ENCODE results near the gene SH3BP4. TPM values are rescaled to one million over a fixed set of nuclear protein-coding genes. Genes with fewer than 3 reads are reported as not detected.
A peak's percentile ranks its signal among the peaks of the same experiment; 100 is the strongest.

Gene SH3BP4
- total and polyA plus RNA-seq, 8 donors = 24.1 to 35.0 (median 28.6) TPM

DNA sequence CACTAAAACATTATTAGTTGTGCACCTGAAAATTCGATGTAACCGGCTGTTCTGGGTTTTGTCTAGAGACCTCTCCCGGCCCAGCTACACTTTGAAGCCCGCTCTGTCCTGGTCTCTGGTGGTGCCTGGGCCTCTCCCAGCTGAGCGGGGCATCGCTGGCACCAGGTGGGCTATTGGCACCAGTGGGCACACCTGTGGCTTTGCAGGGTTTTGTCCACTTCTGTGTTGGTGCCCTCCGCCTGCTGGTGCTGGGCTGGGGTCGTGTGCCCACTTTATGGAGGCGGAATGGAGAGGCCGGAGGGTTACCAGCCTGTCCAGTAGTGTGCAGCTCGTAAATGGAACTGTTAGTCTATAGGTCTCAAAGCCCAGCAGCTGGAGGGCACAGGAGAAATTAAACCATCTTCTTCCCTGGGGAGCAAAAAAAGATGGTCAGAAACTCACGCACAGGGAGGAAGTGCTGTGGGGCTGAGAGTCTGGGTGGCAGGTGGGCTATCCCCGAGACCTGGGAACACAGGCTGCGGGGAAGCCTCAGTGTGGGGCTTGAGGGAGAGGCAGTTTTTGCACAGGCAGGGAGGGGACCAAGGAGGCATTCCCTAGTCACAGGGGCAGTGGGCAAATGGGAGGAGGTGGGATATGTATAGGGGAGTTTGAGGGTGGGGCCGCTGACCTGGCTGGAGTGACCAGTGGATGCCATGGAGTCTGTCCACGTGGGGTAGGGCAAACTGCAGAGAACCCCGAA, 30.4 kb downstream of the SH3BP4 start:
- intact Hi-C loops (cut with DNase I) = no loop called here
- H3K9me3 ChIP-seq = no peaks in the 10 kb centered on the region
- H3K27me3 ChIP-seq = no peaks in the 10 kb centered on the region
- peaks cover 34 to 44% of the 10 kb centered on the region in 2 donors for H3K4me1 ChIP-seq
- ATAC-seq (no peak), DNase-seq (no peak)
- no peaks in the 10 kb centered on the region for H3K36me3 ChIP-seq
- TF ChIP-seq, protein P1, sequence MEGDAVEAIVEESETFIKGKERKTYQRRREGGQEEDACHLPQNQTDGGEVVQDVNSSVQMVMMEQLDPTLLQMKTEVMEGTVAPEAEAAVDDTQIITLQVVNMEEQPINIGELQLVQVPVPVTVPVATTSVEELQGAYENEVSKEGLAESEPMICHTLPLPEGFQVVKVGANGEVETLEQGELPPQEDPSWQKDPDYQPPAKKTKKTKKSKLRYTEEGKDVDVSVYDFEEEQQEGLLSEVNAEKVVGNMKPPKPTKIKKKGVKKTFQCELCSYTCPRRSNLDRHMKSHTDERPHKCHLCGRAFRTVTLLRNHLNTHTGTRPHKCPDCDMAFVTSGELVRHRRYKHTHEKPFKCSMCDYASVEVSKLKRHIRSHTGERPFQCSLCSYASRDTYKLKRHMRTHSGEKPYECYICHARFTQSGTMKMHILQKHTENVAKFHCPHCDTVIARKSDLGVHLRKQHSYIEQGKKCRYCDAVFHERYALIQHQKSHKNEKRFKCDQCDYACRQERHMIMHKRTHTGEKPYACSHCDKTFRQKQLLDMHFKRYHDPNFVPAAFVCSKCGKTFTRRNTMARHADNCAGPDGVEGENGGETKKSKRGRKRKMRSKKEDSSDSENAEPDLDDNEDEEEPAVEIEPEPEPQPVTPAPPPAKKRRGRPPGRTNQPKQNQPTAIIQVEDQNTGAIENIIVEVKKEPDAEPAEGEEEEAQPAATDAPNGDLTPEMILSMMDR (IDR thresholded peaks at IDR 0.05) = no peak
- H3K4me3 ChIP-seq = peak overlapping the region in 1 of 2 donors; percentile 10
- H3K27ac ChIP-seq = peak overlapping the region; percentile 75 to 81

DNA sequence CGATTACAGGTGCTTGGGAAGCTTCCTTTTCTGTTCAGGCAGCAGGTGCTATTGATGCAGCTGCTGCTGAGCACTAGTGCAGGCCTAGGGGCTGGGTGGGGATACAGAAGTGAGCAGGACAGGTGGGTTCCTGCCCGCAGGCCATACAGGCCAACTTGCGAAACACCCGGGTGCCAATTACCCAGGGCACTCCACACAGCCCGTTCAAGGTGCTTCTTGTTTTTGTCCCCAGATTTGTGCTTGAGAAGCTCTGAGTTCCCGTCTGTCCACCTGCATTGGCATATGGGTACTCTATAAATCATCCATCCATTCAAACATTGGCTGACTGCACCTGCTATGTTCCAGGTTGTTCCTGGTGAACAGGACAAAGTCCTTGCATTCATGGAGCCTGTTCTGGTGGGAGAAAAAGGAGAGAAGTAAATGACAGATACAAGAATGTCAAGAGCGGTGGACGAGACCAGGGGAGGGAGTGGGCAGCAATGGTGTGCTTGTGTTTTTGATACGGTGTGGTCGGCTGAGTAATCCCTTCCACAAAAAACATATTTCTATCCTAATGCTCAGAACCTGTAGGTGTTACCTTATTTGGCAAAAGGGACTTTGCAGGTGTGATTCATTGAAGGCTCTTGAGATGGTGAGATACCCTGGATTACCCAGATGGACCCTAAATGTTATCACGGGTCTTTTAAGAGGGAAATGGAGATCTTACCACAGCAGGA, 31.4 kb downstream of the SH3BP4 start:
- intact Hi-C loops (cut with DNase I) = no loop called here
- TF ChIP-seq, protein P1 (IDR thresholded peaks at IDR 0.05) = no peak
- H3K4me3 ChIP-seq = no peak overlapping the region
- no peak for DNase-seq
- no peak for ATAC-seq
- H3K27me3 ChIP-seq = no peaks in the 10 kb centered on the region
- no peaks in the 10 kb centered on the region for H3K36me3 ChIP-seq
- H3K4me1 ChIP-seq = peaks cover 34 to 35% of the 10 kb centered on the region in 2 donors
- H3K9me3 ChIP-seq = no peaks in the 10 kb centered on the region
- peak overlapping the region in 1 of 2 donors; percentile 75 for H3K27ac ChIP-seq

DNA sequence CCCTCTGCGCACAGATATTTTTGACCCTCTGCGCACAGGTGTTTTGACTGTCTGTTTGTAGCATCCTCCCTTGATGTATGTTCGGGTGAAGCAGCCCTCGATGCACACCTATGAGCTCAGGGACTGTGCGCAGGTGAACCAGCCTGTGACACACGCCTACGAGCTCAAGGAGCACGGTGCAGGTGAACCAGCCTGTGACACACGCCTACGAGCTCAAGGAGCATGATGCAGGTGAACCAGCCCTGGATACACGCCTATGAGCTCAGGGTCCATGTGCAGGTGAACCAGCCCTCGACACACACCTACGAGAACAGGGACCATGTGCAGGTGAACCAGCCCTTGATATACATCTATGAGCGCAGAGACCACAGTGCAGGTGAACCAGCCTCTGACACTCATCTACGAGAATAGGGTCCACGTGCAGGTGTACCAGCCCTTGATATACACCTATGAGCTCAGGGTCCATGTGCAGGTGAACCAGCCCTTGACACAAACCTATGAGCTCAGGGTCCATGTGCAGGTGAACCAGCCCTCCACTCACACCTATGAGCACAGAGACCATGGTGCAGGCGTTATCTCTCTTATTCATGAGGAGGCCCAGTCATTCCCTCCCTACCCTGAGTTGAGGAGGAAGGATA, 33.9 kb downstream of the SH3BP4 start:
- Histone ChIP-seq H3K4me3 (no peak overlapping the region), H3K4me1 (peaks cover 14 to 36% of the 10 kb centered on the region in 2 donors), H3K27ac (no peak overlapping the region), H3K9me3 (no peaks in the 10 kb centered on the region), H3K36me3 (no peaks in the 10 kb centered on the region), H3K27me3 (no peaks in the 10 kb centered on the region)
- ATAC-seq = no peak
- DNase-seq = no peak
- TF ChIP-seq, protein P1 (IDR thresholded peaks at IDR 0.05) = no peak
- intact Hi-C loops (cut with DNase I) = no loop called here

DNA sequence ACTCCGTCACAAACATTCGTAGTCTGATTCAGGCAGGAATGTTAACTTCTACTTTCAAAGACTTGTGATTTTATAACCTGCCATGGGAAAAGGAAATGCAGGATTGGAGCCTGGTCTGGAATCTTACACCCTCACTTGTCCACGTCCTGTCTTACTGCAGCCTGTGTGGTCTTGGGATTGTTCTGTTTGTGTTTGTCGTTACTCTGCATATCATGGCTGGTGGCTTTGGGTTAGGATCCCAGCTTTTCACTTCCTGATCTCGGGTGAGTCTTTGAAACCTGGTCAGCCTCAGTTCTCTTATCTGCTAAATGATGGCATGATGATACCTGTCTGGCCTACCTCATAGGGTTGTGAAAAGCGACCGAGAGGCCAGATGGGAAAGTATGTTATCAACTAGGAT, 34.6 kb downstream of the SH3BP4 start:
- H3K9me3 ChIP-seq = no peaks in the 10 kb centered on the region
- H3K27ac ChIP-seq = no peak overlapping the region
- DNase-seq (no peak), ATAC-seq (no peak)
- TF ChIP-seq, protein P1 (IDR thresholded peaks at IDR 0.05) = no peak
- no peak overlapping the region for H3K4me3 ChIP-seq
- intact Hi-C loops (cut with DNase I) = no loop called here
- H3K27me3 ChIP-seq = no peaks in the 10 kb centered on the region
- peaks cover 10 to 32% of the 10 kb centered on the region in 2 donors for H3K4me1 ChIP-seq
- no peaks in the 10 kb centered on the region for H3K36me3 ChIP-seq
